ENCODE results near the gene ZBTB20. TPM values are rescaled to one million over a fixed set of nuclear protein-coding genes. Genes with fewer than 3 reads are reported as not detected.

Gene ZBTB20
- total RNA-seq, 2 experiments from 2014 or later, result 5.1 to 5.3 TPM

- Mint-ChIP-seq H3K27me3 (no peaks in the 10 kb centered on the region), H3K4me3 (peak overlapping the region; percentile 80), H3K27ac (peak overlapping the region; percentile 95), H3K4me1 (ENCODE audit: low read depth) (peaks cover 58% of the 10 kb centered on the region), H3K9me3 (no peaks in the 10 kb centered on the region), H3K36me3 (ENCODE audit: low read depth) (peaks cover 43% of the 10 kb centered on the region)
- intact Hi-C loops (cut with micrococcal nuclease), result loop anchor here (5.0 kb wide), 3 partner anchors 37 to 143 kb away; no protein-coding TSS in a partner anchor
- TF ChIP-seq CTCF (IDR thresholded peaks at IDR 0.05), result no peak
- CTCF ChIA-PET, result interaction anchor here (1.0 to 3.2 kb wide), 8 partner anchors 10 to 143 kb away, joined by 4 to 12 read pairs (median 8); no protein-coding TSS in a partner anchor
- POLR2A ChIA-PET, result interaction anchor here (1.8 to 10.7 kb wide), 6 partner anchors 12 to 79 kb away, joined by 5 to 159 read pairs (median 12); no protein-coding TSS in a partner anchor
- ATAC-seq (peak; percentile 21), DNase-seq (peak; percentile 53)
Measured at GRCh38 chr3:114294940-114295480, 852.1 kb downstream of the ZBTB20 start.

GRCh38 chr3:114293838-114294535, 853.1 kb downstream of the ZBTB20 start, which contains the start of gene TIGIT:
Gene TIGIT, plus strand, starts transcription at chr3:114294028. Its CDS starts 34 bp downstream, at chr3:114294062.
- ChIA-PET POLR2A (interaction anchor here (0.7 to 10.7 kb wide), 8 partner anchors 13 to 78 kb away, joined by 3 to 159 read pairs (median 6); no protein-coding TSS in a partner anchor), CTCF (interaction anchor here (1.3 to 3.2 kb wide), 10 partner anchors 9 to 125 kb away, joined by 3 to 12 read pairs (median 5); no protein-coding TSS in a partner anchor)
- TF ChIP-seq CTCF (IDR thresholded peaks at IDR 0.05), result no peak
- intact Hi-C loops (cut with micrococcal nuclease), result loop anchor here (5.0 kb wide), 3 partner anchors 38 to 142 kb away; no protein-coding TSS in a partner anchor
- Mint-ChIP-seq H3K4me3 (peak within 1 kb of the TSS; percentile 80), H3K9me3 (no peaks in the 10 kb centered on the region), H3K4me1 (ENCODE audit: low read depth) (peaks cover 56% of the 10 kb centered on the region), H3K27ac (peak within 1 kb of the TSS; percentile 95), H3K27me3 (no peaks in the 10 kb centered on the region), H3K36me3 (ENCODE audit: low read depth) (peaks cover 35% of the 10 kb centered on the region)
- no peak for ATAC-seq
- no peak for DNase-seq

GRCh38 chr3:114290911-114291901, 855.9 kb downstream of the ZBTB20 start:
- Mint-ChIP-seq H3K4me3 (peak overlapping the region; percentile 80), H3K9me3 (no peaks in the 10 kb centered on the region), H3K36me3 (ENCODE audit: low read depth) (peaks cover 15% of the 10 kb centered on the region), H3K4me1 (ENCODE audit: low read depth) (peaks cover 57% of the 10 kb centered on the region), H3K27me3 (no peaks in the 10 kb centered on the region), H3K27ac (peak overlapping the region; percentile 95)
- CTCF ChIA-PET, result interaction anchor here (0.7 to 3.8 kb wide), 48 partner anchors 8 to 432 kb away, joined by 3 to 33 read pairs (median 7); partner anchors contain the start of gene DRD3
- peak; percentile 94 for TF ChIP-seq CTCF (IDR thresholded peaks at IDR 0.05)
- ATAC-seq, result peak; percentile 79
- POLR2A ChIA-PET, result interaction anchor here (0.7 to 10.7 kb wide), 11 partner anchors 17 to 137 kb away, joined by 3 to 159 read pairs (median 5); no protein-coding TSS in a partner anchor
- DNase-seq, result peak; percentile 95
- intact Hi-C loops (cut with micrococcal nuclease), result loop anchor here (1.0 to 5.0 kb wide), 4 partner anchors 41 to 139 kb away; no protein-coding TSS in a partner anchor

GRCh38 chr3:114286266-114286665, 860.8 kb downstream of the ZBTB20 start:
- ChIA-PET POLR2A (no interaction called here), CTCF (interaction anchor here (0.9 to 2.0 kb wide), 8 partner anchors 9 to 132 kb away, joined by 3 to 9 read pairs (median 4); partner anchors contain the start of gene TIGIT)
- intact Hi-C loops (cut with micrococcal nuclease), result no loop called here
- ATAC-seq (no peak), DNase-seq (no peak)
- Mint-ChIP-seq H3K9me3 (peaks cover 2% of the 10 kb centered on the region), H3K4me1 (ENCODE audit: low read depth) (peaks cover 40% of the 10 kb centered on the region), H3K36me3 (ENCODE audit: low read depth) (no peaks in the 10 kb centered on the region), H3K4me3 (peak overlapping the region; percentile 53), H3K27me3 (no peaks in the 10 kb centered on the region), H3K27ac (peak overlapping the region; percentile 91)
- TF ChIP-seq CTCF (IDR thresholded peaks at IDR 0.05), result no peak

Measured in activated CD8-positive, alpha-beta T cell treated with anti-CD3 and anti-CD28 coated beads for 36 hours (primary cell).